Common myeloid progenitor, CD34-positive (primary cell): ENCODE results near the gene PRKAG3.
"Not testable (repeated sequence)": the region's sequence is repeated elsewhere in the genome, so short reads cannot be mapped to it uniquely, and the experiment has no call there.

ENCODE experiments used
- CTCF ChIA-PET: fragments of 350-600 bp; sonication (Branson Sonifier 250); formaldehyde crosslinking; loops from one replicate; lab custom pipeline; 2021; ENCODE audit warnings: antibody characterized with exemption; lab: Charles Lee
- POLR2A ChIA-PET: fragments of 350-600 bp; sonication (Branson Sonifier 250); formaldehyde crosslinking; loops from one replicate; lab custom pipeline; 2021; ENCODE audit warnings: antibody characterized with exemption; lab: Charles Lee
- DNase-seq, 3 donors: peaks; one replicate each; pipeline versions ENCODE4 v3.0.0 to v3.0.0-alpha.2; 2013
- H3K27ac ChIP-seq, 2 experiments: 1 replicate in 1 of 2; 2 replicates in 1 of 2; pipeline ENCODE4 v1.7.0; 2013; ENCODE audit warnings: inconsistent platforms in 2 of 2, low read length in 2 of 2, mild to moderate bottlenecking in 2 of 2, low read depth in 1 of 2, moderate library complexity in 1 of 2; ENCODE audit not compliant: severe bottlenecking in 2 of 2, insufficient read depth in 1 of 2, poor library complexity in 1 of 2
- H3K27me3 ChIP-seq, 5 experiments: replicated peaks in 2 of 5; 1 replicate in 3 of 5; 2 replicates in 2 of 5; pipeline versions ENCODE4 v1.6.1 to v1.7.0; 2013; ENCODE audit warnings: low read length in 4 of 5, mild to moderate bottlenecking in 2 of 5, moderate library complexity in 2 of 5, inconsistent platforms in 1 of 5; ENCODE audit not compliant: insufficient read depth in 5 of 5, control insufficient read depth in 4 of 5
- H3K36me3 ChIP-seq, 4 experiments: 1 replicate in 2 of 4; 2 replicates in 2 of 4; pipeline versions ENCODE4 v1.6.1 to v1.7.0; 2013; ENCODE audit warnings: low read length in 3 of 4, control low read depth in 1 of 4, mild to moderate bottlenecking in 1 of 4; ENCODE audit not compliant: control insufficient read depth in 4 of 4, insufficient read depth in 4 of 4
- H3K4me1 ChIP-seq, 4 experiments: 1 replicate in 3 of 4; 2 replicates in 1 of 4; pipeline versions ENCODE4 v1.6.1 to v1.7.1; 2013; ENCODE audit warnings: low read length in 3 of 4, mild to moderate bottlenecking in 3 of 4, control low read depth in 1 of 4, inconsistent platforms in 1 of 4, moderate library complexity in 1 of 4; ENCODE audit not compliant: control insufficient read depth in 4 of 4, insufficient read depth in 4 of 4; ENCODE audit errors: control extremely low read depth in 1 of 4
- H3K4me3 ChIP-seq, 7 experiments: 1 replicate in 4 of 7; 2 replicates in 3 of 7; pipeline versions ENCODE4 v1.5.1 to v1.7.0; 2013; ENCODE audit warnings: mild to moderate bottlenecking in 7 of 7, low read length in 6 of 7, moderate library complexity in 6 of 7, inconsistent platforms in 2 of 7, low read depth in 2 of 7, control low read depth in 1 of 7; ENCODE audit not compliant: insufficient read depth in 4 of 7, control insufficient read depth in 1 of 7; ENCODE audit errors: extremely low read depth in 1 of 7
- H3K9me3 ChIP-seq, 5 experiments: 1 replicate in 4 of 5; 2 replicates in 1 of 5; pipeline versions ENCODE4 v1.6.1 to v1.7.1; 2013; ENCODE audit warnings: low read length in 4 of 5, mild to moderate bottlenecking in 2 of 5, inconsistent platforms in 1 of 5, low read depth in 1 of 5, moderate library complexity in 1 of 5; ENCODE audit not compliant: control insufficient read depth in 4 of 5, insufficient read depth in 2 of 5; ENCODE audit errors: control extremely low read depth in 1 of 5
- WGBS: methylation state at CpG from one replicate; pipeline ENCODE4 v1.1.5; 2013; ENCODE audit not compliant: insufficient coverage; 5-methylcytosine and 5-hydroxymethylcytosine counted together

PRKAG3 gene

GRCh38 chr2:218772759-218773158, 58.8 kb downstream of the PRKAG3 start:
- CTCF ChIA-PET, result interaction anchor here (1.1 kb wide), 1 partner anchor 127 kb away, joined by 3 read pairs; no protein-coding TSS in a partner anchor
- DNase-seq, POLR2A ChIA-PET, H3K36me3 ChIP-seq, H3K4me3 ChIP-seq, H3K4me1 ChIP-seq, H3K27ac ChIP-seq, H3K27me3 ChIP-seq: not testable (repeated sequence)
- H3K9me3 ChIP-seq, result peaks cover 0 to 18% (median 5%) of the 10 kb centered on the region in 5 experiments
- 93% methylated on average over 4 of the region's 5 CpGs for WGBS
